ENCODE measurements around the gene TCFL5. TPM values are rescaled to one million over a fixed set of nuclear protein-coding genes. Genes with fewer than 3 reads are reported as not detected.

Gene TCFL5
- total RNA-seq, 4 donors from 2014 or later = 2.6 to 6.6 (median 5.0) TPM

GRCh38 chr20:62885896-62886708 is 24.5 kb upstream of the TCFL5 start:
- Histone ChIP-seq H3K36me3 (peaks cover 0 to 56% (median 4%) of the 10 kb centered on the region in 3 donors), H3K4me1 (no peaks in the 10 kb centered on the region), H3K27me3 (no peaks in the 10 kb centered on the region), H3K9me3 (no peaks in the 10 kb centered on the region), H3K27ac (no peak overlapping the region), H3K4me3 (no peak overlapping the region)
- DNase-seq = no peak
- TF ChIP-seq POLR2A (IDR thresholded peaks at IDR 0.05) = no peak
- no peak for TF ChIP-seq CTCF (IDR thresholded peaks at IDR 0.05)

GRCh38 chr20:62885046-62885895 is 23.6 kb upstream of the TCFL5 start:
- H3K27ac ChIP-seq = no peak overlapping the region
- H3K36me3 ChIP-seq = peaks cover 0 to 56% (median 0%) of the 10 kb centered on the region in 3 donors
- no peak for TF ChIP-seq CTCF (IDR thresholded peaks at IDR 0.05)
- no peak for TF ChIP-seq POLR2A (IDR thresholded peaks at IDR 0.05)
- H3K27me3 ChIP-seq = no peaks in the 10 kb centered on the region
- no peaks in the 10 kb centered on the region for H3K9me3 ChIP-seq
- H3K4me1 ChIP-seq = no peaks in the 10 kb centered on the region
- no peak overlapping the region for H3K4me3 ChIP-seq
- no peak for DNase-seq

GRCh38 chr20:62884556-62884955 is 22.9 kb upstream of the TCFL5 start:
- no peaks in the 10 kb centered on the region for H3K4me1 ChIP-seq
- no peak for DNase-seq
- H3K27me3 ChIP-seq = no peaks in the 10 kb centered on the region
- H3K36me3 ChIP-seq = peaks cover 0 to 56% (median 0%) of the 10 kb centered on the region in 3 donors
- no peaks in the 10 kb centered on the region for H3K9me3 ChIP-seq
- H3K4me3 ChIP-seq = no peak overlapping the region
- no peak overlapping the region for H3K27ac ChIP-seq
- TF ChIP-seq POLR2A (IDR thresholded peaks at IDR 0.05) = no peak

GRCh38 chr20:62882426-62882825 is 20.8 kb upstream of the TCFL5 start:
- peaks cover 0 to 45% (median 0%) of the 10 kb centered on the region in 3 donors for H3K36me3 ChIP-seq

GRCh38 chr20:62881662-62882395 is 20.2 kb upstream of the TCFL5 start:
- TF ChIP-seq CTCF (IDR thresholded peaks at IDR 0.05) = no peak
- no peak for TF ChIP-seq POLR2A (IDR thresholded peaks at IDR 0.05)
- DNase-seq = no peak
- no peak overlapping the region for H3K27ac ChIP-seq
- H3K9me3 ChIP-seq = no peaks in the 10 kb centered on the region
- H3K4me1 ChIP-seq = peaks cover 0 to 7% (median 0%) of the 10 kb centered on the region in 4 donors
- no peaks in the 10 kb centered on the region for H3K27me3 ChIP-seq
- H3K36me3 ChIP-seq = peaks cover 0 to 42% (median 0%) of the 10 kb centered on the region in 3 donors
- H3K4me3 ChIP-seq = no peak overlapping the region

More at GRCh38 chr20:62882426-62882825, 20.8 kb upstream of the TCFL5 start:
- Histone ChIP-seq H3K27ac (no peak overlapping the region), H3K9me3 (no peaks in the 10 kb centered on the region), H3K4me1 (peaks cover 0 to 1% (median 0%) of the 10 kb centered on the region in 4 donors), H3K4me3 (no peak overlapping the region), H3K27me3 (no peaks in the 10 kb centered on the region)
- TF ChIP-seq POLR2A (IDR thresholded peaks at IDR 0.05) (no peak), CTCF (IDR thresholded peaks at IDR 0.05) (no peak)
- no peak for DNase-seq

All from Peyer's patch (tissue), 4 donors.